ENCODE results near the gene ZNF605.
"Not testable (repeated sequence)": the region's sequence is repeated elsewhere in the genome, so short reads cannot be mapped to it uniquely, and the experiment has no call there.

Gene ZNF605

GRCh38 chr12:132956011-132956788, at the start of gene ZNF605:
TSS of gene ZNF605 (minus strand) at chr12:132956306. CDS start at chr12:132945635, 10,671 bp downstream.
- peak within 1 kb of the TSS; percentile 90 for H3K4me3 ChIP-seq (ENCODE audit: low read depth, low read length)
- peak; percentile 65 for DNase-seq (ENCODE audit: low read depth)

DNA sequence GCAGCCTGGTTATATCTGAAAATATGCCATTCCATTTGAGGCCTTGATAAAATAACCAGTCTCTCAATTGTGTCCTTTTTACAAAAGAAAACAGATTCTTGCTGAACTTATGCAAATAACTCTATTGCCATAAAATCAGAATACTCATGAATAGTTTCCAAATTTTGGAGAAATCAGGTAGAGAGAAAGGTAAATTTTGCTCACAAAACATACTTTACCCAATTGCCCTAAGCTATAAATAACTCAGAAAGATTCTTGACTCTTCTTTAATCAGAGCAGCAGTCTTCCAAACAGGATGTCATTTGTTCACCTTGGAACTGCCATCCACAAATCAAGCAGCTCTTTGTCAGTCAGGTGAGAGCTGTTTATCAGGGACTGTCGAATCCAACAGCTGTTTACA, 42.6 kb upstream of the ZNF605 start:
- no peak for DNase-seq (ENCODE audit: low read depth)
- H3K4me3 ChIP-seq (ENCODE audit: low read depth, low read length), result no peak overlapping the region

DNA sequence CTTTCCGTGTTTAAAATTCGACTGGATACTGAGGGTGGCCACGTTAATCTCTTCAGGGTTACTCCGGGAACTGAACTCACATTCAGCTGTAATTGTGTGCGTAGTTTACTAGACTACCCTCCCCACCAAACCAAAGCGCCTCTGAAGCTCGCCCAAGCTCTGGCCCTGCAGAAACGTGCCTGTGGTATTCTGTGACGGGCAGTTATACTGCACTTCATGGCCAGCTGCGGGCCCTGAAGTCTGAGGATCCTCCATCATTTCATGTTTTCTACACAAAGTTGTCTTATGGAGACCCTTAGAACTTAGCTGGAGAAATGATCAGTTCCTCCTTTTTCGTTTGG, 30.7 kb upstream of the ZNF605 start:
- H3K4me3 ChIP-seq (ENCODE audit: low read depth, low read length), result peak overlapping the region; percentile 88
- DNase-seq (ENCODE audit: low read depth), result no peak

- H3K4me3 ChIP-seq (ENCODE audit: low read depth, low read length), result peak within 1 kb of the TSS; percentile 88
Measured at GRCh38 chr12:132986001-132986884, 30.1 kb upstream of the ZNF605 start, which contains the start of gene ZNF26. TSS of gene ZNF26 (plus strand) at chr12:132986367. CDS start at chr12:132986841, 474 bp downstream.

DNA sequence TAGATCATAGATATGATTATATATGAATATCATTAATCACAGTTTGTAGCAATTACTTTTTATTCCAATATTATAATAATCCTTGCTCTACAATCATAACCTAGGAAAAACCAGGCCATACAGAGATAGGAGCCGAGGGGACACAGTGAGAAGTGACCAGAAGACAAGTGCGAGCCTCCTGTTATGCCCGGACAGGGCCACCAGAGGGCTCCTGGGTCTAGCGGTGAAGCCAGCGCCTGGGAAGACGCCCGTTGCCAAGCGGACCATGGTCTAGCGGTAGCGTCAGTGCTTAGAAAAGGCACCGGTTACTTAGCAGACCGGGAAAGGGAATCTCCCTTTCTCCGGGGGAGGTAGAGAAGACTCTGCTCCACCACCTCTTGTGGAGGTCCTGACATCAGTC, 20.8 kb upstream of the ZNF605 start:
- not testable (repeated sequence) for H3K4me3 ChIP-seq (ENCODE audit: low read depth, low read length); DNase-seq (ENCODE audit: low read depth)

More at GRCh38 chr12:132986001-132986884, 30.1 kb upstream of the ZNF605 start, which contains the start of gene ZNF26:
- DNase-seq (ENCODE audit: low read depth), result peak; percentile 59

GRCh38 chr12:132972374-132972773, 16.3 kb upstream of the ZNF605 start:
- no peak overlapping the region for H3K4me3 ChIP-seq (ENCODE audit: low read depth, low read length)
- no peak for DNase-seq (ENCODE audit: low read depth)

DNA sequence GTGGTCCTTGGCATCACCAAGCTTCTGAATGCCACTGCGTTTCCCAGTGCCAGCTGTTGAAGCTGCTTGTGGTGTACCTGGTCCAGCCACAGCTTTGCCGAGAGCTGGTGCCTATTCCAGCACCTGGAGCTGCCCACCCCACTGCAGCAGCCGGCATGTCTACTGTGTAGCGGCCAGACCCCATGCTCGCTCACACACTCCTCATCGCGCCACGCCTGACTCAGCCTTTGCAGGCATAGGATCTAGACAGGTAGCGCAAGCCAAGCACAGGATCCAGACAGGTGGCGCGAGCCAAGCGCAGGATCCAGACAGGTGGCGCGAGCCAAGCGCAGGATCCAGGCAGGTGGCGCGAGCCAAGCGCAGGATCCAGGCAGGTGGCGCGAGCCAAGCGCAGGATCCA, 11.6 kb upstream of the ZNF605 start:
- DNase-seq (ENCODE audit: low read depth), result no peak
- H3K4me3 ChIP-seq (ENCODE audit: low read depth, low read length), result no peak overlapping the region

- H3K4me3 ChIP-seq (ENCODE audit: low read depth, low read length), result no peak overlapping the region
- DNase-seq (ENCODE audit: low read depth), result no peak
Measured at GRCh38 chr12:132966676-132967415, 10.7 kb upstream of the ZNF605 start.

DNA sequence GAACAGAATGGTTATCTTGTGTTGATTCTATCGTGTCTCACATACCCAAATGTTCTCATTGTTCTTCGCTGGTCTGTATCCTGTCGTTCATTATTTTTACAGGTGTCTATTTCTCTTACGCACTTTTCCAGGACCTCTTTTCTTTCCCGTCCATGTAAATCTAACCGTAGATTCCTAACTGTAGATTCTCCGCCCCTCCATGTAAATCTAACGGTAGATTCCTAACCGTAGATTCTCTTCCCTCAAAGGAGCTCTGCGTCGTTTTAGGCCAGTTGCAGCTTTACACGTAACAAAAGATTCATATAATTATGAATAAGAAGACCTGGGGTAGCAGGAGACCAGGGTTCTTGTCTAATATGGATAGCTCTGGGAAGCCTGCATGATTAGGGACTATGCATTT, 9.7 kb upstream of the ZNF605 start:
- H3K4me3 ChIP-seq (ENCODE audit: low read depth, low read length), result no peak overlapping the region
- DNase-seq (ENCODE audit: low read depth), result no peak

GRCh38 chr12:132963947-132964346, 7.8 kb upstream of the ZNF605 start:
- H3K4me3 ChIP-seq (ENCODE audit: low read depth, low read length); DNase-seq (ENCODE audit: low read depth): not testable (repeated sequence)

DNA sequence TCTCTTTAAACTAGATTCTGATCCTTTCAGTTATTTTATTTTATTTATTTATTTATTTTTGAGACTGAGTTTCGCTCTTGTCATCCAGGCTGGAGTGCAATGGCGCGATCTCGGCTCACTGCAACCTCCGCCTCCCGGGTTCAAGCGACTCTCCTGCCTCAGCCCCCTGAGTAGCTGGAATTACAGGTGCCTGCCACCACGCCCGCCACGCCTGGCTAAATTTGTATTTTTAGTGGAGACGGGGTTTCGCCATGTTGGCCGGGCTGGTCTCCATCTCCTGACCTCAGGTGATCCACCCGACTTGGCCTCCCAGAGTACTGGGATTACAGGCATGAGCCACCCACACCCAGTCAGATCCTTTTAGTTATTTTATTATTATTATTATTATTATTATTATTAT, 5.7 kb upstream of the ZNF605 start:
- not testable (repeated sequence) for DNase-seq (ENCODE audit: low read depth); H3K4me3 ChIP-seq (ENCODE audit: low read depth, low read length)

GRCh38 chr12:132955094-132956010, 754 bp downstream of the ZNF605 start:
- H3K4me3 ChIP-seq (ENCODE audit: low read depth, low read length), result peak overlapping the region; percentile 90
- DNase-seq (ENCODE audit: low read depth), result peak; percentile 62

DNA sequence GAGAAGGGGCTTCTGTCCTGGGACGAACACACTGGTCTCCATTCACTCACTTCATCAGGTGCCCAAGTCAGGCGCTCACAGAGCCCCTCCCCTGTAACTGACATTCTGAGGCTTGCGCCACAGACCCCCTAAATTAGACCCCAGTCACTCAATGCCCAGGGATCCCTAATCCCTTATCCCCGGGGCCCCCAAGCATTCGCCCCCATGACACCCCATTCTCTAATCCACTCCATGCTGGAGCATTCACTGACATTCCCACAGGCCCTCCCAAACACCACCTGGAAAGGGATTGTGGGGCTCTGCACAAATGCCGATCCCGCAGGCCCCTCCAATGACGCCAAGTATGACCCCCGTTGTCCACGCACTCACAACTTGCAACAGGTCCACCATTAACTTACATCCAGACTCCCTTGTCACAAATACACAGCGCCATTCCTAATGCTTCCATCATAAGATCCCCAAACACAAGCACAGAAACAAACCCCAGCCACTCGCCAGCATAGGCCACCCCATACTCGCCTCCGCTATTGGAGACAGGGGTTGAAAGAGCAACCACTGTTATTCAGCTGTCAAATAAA, 1.5 kb downstream of the ZNF605 start:
- DNase-seq (ENCODE audit: low read depth), result no peak
- peak overlapping the region; percentile 90 for H3K4me3 ChIP-seq (ENCODE audit: low read depth, low read length)

- DNase-seq (ENCODE audit: low read depth), result no peak
- H3K4me3 ChIP-seq (ENCODE audit: low read depth, low read length), result no peak overlapping the region
Measured at GRCh38 chr12:132953771-132954170, 2.3 kb downstream of the ZNF605 start.

GRCh38 chr12:132953163-132953425, 3.0 kb downstream of the ZNF605 start:
- DNase-seq (ENCODE audit: low read depth), result no peak

GRCh38 chr12:132952371-132953162, 3.5 kb downstream of the ZNF605 start:
- no peak overlapping the region for H3K4me3 ChIP-seq (ENCODE audit: low read depth, low read length)
- DNase-seq (ENCODE audit: low read depth), result no peak

More at GRCh38 chr12:132953163-132953425, 3.0 kb downstream of the ZNF605 start:
- H3K4me3 ChIP-seq (ENCODE audit: low read depth, low read length), result no peak overlapping the region

DNA sequence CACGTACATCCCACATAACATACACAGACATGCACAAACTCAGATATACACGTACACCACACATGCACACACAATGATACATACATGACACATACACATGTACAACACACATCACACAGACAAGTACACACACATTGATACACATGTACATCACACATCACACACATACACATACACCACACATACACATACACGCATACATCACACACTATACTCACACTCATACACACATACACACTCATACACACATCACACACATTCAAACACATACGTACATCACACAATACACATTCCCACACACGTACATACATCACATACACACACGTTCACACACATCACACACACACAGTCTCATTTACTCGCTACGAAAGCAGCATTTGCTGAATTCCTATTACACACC, 4.5 kb downstream of the ZNF605 start:
- H3K4me3 ChIP-seq (ENCODE audit: low read depth, low read length), result no peak overlapping the region
- no peak for DNase-seq (ENCODE audit: low read depth)

Measured in skeletal muscle cell (primary cell).